22Rv1 (cell line): ENCODE data around the gene CD7.

Source experiments
- CTCF ChIP-seq: fragments of 450-650 bp; IDR thresholded peaks from 2 replicates; pipeline ENCODE4 v1.5.1; 2017; ENCODE audit warnings: mild to moderate bottlenecking
- ZFX ChIP-seq: fragments of 450-650 bp; IDR thresholded peaks from 2 replicates; pipeline ENCODE4 v1.6.1; 2017; ENCODE audit warnings: antibody characterized with exemption, borderline replicate concordance

DNA sequence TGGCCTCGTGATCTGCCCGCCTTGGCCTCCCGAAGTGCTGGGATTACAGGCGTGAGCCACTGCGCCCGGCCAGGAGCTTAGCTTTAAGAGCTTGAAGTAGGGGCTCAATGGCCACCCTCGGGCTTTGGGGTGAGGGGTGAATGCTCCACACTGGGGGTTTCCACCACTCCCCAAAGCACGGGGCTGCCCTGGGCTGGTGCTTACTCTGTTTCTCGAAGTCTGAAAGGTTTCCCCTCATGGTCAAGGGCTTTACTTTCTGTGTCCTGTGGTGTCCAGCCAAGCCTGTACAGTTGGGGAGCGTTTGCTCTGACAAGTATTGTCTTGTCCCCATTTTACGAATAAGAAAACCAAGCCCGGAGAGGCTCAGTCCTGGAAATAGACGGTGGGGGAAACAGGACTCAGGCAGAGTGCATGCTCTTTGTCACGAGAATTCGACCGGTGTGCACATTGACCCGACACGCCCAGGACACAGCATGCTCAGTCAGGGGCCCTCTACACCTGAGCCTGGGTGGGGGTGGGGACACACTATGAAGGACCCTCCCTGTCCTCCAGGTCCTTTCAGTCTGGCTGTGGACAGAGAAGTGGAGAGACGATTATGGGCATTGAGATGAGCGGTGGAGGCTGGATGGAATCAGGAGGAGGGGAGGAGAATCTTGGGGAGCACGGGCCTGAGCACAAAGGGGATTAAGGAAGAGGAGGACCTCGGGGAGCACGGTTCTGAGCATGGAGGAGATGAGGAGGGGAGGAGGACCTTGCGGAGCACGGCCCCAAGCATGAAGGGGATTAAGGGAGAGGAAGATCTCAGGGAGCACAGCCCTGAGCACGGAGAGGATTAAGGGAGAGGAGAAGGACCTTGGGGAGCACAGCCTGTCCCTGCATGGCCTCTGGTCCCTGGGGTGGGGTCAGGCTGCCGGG lies 7.5 kb downstream of the CD7 start:
- no peak for TF ChIP-seq CTCF
- no peak for TF ChIP-seq ZFX
